Activated CD4-positive, alpha-beta memory T cell treated with anti-CD3 and anti-CD28 coated beads for 36 hours (primary cell): ENCODE data around the gene C1orf35. TPM values are rescaled to one million over a fixed set of nuclear protein-coding genes. Genes with fewer than 3 reads are reported as not detected.

ENCODE experiments used
- CTCF ChIA-PET: fragments of 350-600 bp; sonication (Branson Sonifier 250); formaldehyde crosslinking; loops from one replicate; lab custom pipeline; 2021; ENCODE audit warnings: antibody characterized with exemption, inconsistent platforms; lab: Charles Lee
- POLR2A ChIA-PET: fragments of 350-600 bp; sonication (Branson Sonifier 250); formaldehyde crosslinking; loops from one replicate; lab custom pipeline; 2021; ENCODE audit warnings: antibody characterized with exemption; lab: Charles Lee
- DNase-seq: peaks from one replicate; pipeline ENCODE4 v3.0.0-alpha.2; 2020
- H3K27ac Mint-ChIP-seq: one replicate; pipeline ENCODE4 v1.8.0; 2021; ENCODE audit warnings: mixed read lengths
- H3K27me3 Mint-ChIP-seq: one replicate; pipeline ENCODE4 v1.8.0; 2021; ENCODE audit warnings: mixed read lengths
- H3K36me3 Mint-ChIP-seq: one replicate; pipeline ENCODE4 v1.8.0; 2021; ENCODE audit warnings: mixed read lengths
- H3K4me1 Mint-ChIP-seq: one replicate; pipeline ENCODE4 v1.8.0; 2021; ENCODE audit warnings: low read depth, mixed read lengths
- H3K4me3 Mint-ChIP-seq: one replicate; pipeline ENCODE4 v1.8.0; 2021; ENCODE audit warnings: mild to moderate bottlenecking, mixed read lengths
- H3K9me3 Mint-ChIP-seq: one replicate; pipeline ENCODE4 v1.8.0; 2021; ENCODE audit warnings: mixed read lengths
- intact Hi-C: fragments of 100-400 bp; cut with micrococcal nuclease; formaldehyde crosslinking; loops from one replicate; pipeline ENCODE4 v1.15.1; 2023
- total RNA-seq, 2 experiments: library from RNA; stranded (reverse); gene quantifications; one replicate each; pipeline ENCODE4 v1.2.3, GENCODE V29; 2021

C1orf35 gene
- total RNA-seq, 2 experiments from 2014 or later = 21.9 to 22.1 TPM

GRCh38 chr1:228064741-228065542, 38.2 kb downstream of the C1orf35 start:
- Mint-ChIP-seq H3K36me3 (no peaks in the 10 kb centered on the region), H3K9me3 (no peaks in the 10 kb centered on the region), H3K27me3 (peaks cover 21% of the 10 kb centered on the region), H3K27ac (no peak overlapping the region), H3K4me3 (no peak overlapping the region), H3K4me1 (peaks cover 8% of the 10 kb centered on the region)
- POLR2A ChIA-PET = no interaction called here
- DNase-seq = no peak
- intact Hi-C loops = no loop called here
- CTCF ChIA-PET = no interaction called here

- no peaks in the 10 kb centered on the region for H3K9me3 Mint-ChIP-seq
- H3K4me1 Mint-ChIP-seq = peaks cover 12% of the 10 kb centered on the region
- ChIA-PET POLR2A (no interaction called here), CTCF (no interaction called here)
- intact Hi-C loops = no loop called here
- no peaks in the 10 kb centered on the region for H3K36me3 Mint-ChIP-seq
- no peak overlapping the region for H3K27ac Mint-ChIP-seq
- no peak for DNase-seq
- no peak overlapping the region for H3K4me3 Mint-ChIP-seq
- H3K27me3 Mint-ChIP-seq = peaks cover 23% of the 10 kb centered on the region
Observed at GRCh38 chr1:228064296-228064695, 38.8 kb downstream of the C1orf35 start.

GRCh38 chr1:228063251-228064191, 39.6 kb downstream of the C1orf35 start:
- ChIA-PET POLR2A (no interaction called here), CTCF (no interaction called here)
- Mint-ChIP-seq H3K27me3 (peaks cover 24% of the 10 kb centered on the region), H3K36me3 (no peaks in the 10 kb centered on the region), H3K4me1 (peaks cover 12% of the 10 kb centered on the region), H3K27ac (no peak overlapping the region), H3K4me3 (no peak overlapping the region), H3K9me3 (no peaks in the 10 kb centered on the region)
- DNase-seq = no peak
- intact Hi-C loops = no loop called here

GRCh38 chr1:228062812-228063211, 40.3 kb downstream of the C1orf35 start:
- POLR2A ChIA-PET = no interaction called here
- CTCF ChIA-PET = no interaction called here

GRCh38 chr1:228062085-228062791, 40.9 kb downstream of the C1orf35 start:
- H3K4me1 Mint-ChIP-seq = peaks cover 12% of the 10 kb centered on the region
- intact Hi-C loops = no loop called here
- no peaks in the 10 kb centered on the region for H3K9me3 Mint-ChIP-seq
- ChIA-PET POLR2A (no interaction called here), CTCF (no interaction called here)
- H3K4me3 Mint-ChIP-seq = no peak overlapping the region
- peaks cover 29% of the 10 kb centered on the region for H3K27me3 Mint-ChIP-seq
- no peaks in the 10 kb centered on the region for H3K36me3 Mint-ChIP-seq
- no peak for DNase-seq
- no peak overlapping the region for H3K27ac Mint-ChIP-seq

More at GRCh38 chr1:228062812-228063211, 40.3 kb downstream of the C1orf35 start:
- Mint-ChIP-seq H3K27me3 (peaks cover 29% of the 10 kb centered on the region), H3K4me3 (no peak overlapping the region), H3K4me1 (peaks cover 12% of the 10 kb centered on the region), H3K36me3 (no peaks in the 10 kb centered on the region), H3K9me3 (no peaks in the 10 kb centered on the region), H3K27ac (no peak overlapping the region)
- intact Hi-C loops = no loop called here
- no peak for DNase-seq

GRCh38 chr1:228061411-228062084, 41.6 kb downstream of the C1orf35 start:
- POLR2A ChIA-PET = no interaction called here
- peaks cover 27% of the 10 kb centered on the region for H3K27me3 Mint-ChIP-seq
- no peak overlapping the region for H3K4me3 Mint-ChIP-seq
- intact Hi-C loops = no loop called here
- H3K27ac Mint-ChIP-seq = no peak overlapping the region
- no peaks in the 10 kb centered on the region for H3K36me3 Mint-ChIP-seq
- DNase-seq = no peak
- CTCF ChIA-PET = no interaction called here
- peaks cover 12% of the 10 kb centered on the region for H3K4me1 Mint-ChIP-seq
- H3K9me3 Mint-ChIP-seq = no peaks in the 10 kb centered on the region

- Mint-ChIP-seq H3K9me3 (no peaks in the 10 kb centered on the region), H3K27ac (no peak overlapping the region), H3K4me3 (no peak overlapping the region), H3K36me3 (no peaks in the 10 kb centered on the region), H3K27me3 (peaks cover 22% of the 10 kb centered on the region), H3K4me1 (peaks cover 12% of the 10 kb centered on the region)
- no peak for DNase-seq
- ChIA-PET CTCF (interaction anchor here (1.5 kb wide), 1 partner anchor 56 kb away, joined by 3 read pairs; no protein-coding TSS in a partner anchor), POLR2A (no interaction called here)
- intact Hi-C loops = no loop called here
Observed at GRCh38 chr1:228060458-228061190, 42.5 kb downstream of the C1orf35 start.

- no peaks in the 10 kb centered on the region for H3K9me3 Mint-ChIP-seq
- H3K27me3 Mint-ChIP-seq = peaks cover 24% of the 10 kb centered on the region
- intact Hi-C loops = no loop called here
- H3K36me3 Mint-ChIP-seq = no peaks in the 10 kb centered on the region
- H3K27ac Mint-ChIP-seq = no peak overlapping the region
- peak overlapping the region; percentile 53 for H3K4me3 Mint-ChIP-seq
- ChIA-PET CTCF (interaction anchor here (1.5 kb wide), 1 partner anchor 56 kb away, joined by 3 read pairs; no protein-coding TSS in a partner anchor), POLR2A (no interaction called here)
- peak; percentile 85 for DNase-seq
- H3K4me1 Mint-ChIP-seq = peaks cover 12% of the 10 kb centered on the region
Observed at GRCh38 chr1:228059634-228060457, 43.3 kb downstream of the C1orf35 start.

- POLR2A ChIA-PET = no interaction called here
- CTCF ChIA-PET = interaction anchor here (1.5 kb wide), 1 partner anchor 55 kb away, joined by 3 read pairs; no protein-coding TSS in a partner anchor
- peaks cover 2% of the 10 kb centered on the region for H3K9me3 Mint-ChIP-seq
- H3K27me3 Mint-ChIP-seq = peaks cover 26% of the 10 kb centered on the region
- no peak overlapping the region for H3K27ac Mint-ChIP-seq
- no peaks in the 10 kb centered on the region for H3K36me3 Mint-ChIP-seq
- intact Hi-C loops = no loop called here
- peak; percentile 49 for DNase-seq
- H3K4me3 Mint-ChIP-seq = no peak overlapping the region
- H3K4me1 Mint-ChIP-seq = peaks cover 12% of the 10 kb centered on the region
Observed at GRCh38 chr1:228058949-228059633, 44.0 kb downstream of the C1orf35 start.
